ENCODE results near the gene BBOF1. TPM values are rescaled to one million over a fixed set of nuclear protein-coding genes. Genes with fewer than 3 reads are reported as not detected.

The BBOF1 gene
- total and polyA plus RNA-seq, 2 donors (not counting 3 experiments of a cell fraction or from before 2014, with no cell fraction given) = 0.63 to 2.3 TPM

DNA sequence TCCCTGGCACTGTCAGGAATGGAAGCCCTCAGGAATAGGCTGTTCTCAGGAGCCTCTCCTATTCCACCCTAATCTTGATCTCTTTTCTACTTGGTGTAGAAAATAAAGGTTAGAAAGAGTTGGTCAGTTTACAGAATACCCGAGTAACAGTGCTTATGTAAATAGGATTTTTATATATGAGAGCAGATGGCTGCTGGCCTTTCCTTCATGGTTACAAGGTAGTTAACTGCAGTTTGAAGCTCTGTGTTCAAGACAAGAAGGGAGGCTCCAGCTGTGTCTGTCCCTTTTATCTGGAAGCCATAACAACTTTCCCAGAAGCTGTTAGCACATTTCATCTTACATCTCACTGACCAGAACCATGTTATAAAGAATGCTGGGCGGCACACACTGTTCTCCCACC is 23.1 kb downstream of the BBOF1 start:
- CTCF ChIA-PET = no interaction called here
- no peak for DNase-seq (ENCODE audit: low read depth, low spot score)
- FAIRE-seq = no peak
- no peaks in the 10 kb centered on the region for H3K9me1 ChIP-seq (replicated peaks; ENCODE audit: control insufficient read depth, extremely low read depth, insufficient read depth, low read length)
- no peaks in the 10 kb centered on the region for H3K4me1 ChIP-seq (ENCODE audit: control insufficient read depth, extremely low read depth, insufficient read depth, low read length)
- no peak overlapping the region for H3K4me2 ChIP-seq (ENCODE audit: insufficient read depth, low read length)
- H3K36me3 ChIP-seq (ENCODE audit: control insufficient read depth in 2 of 2, extremely low read depth in 1 of 2, insufficient read depth in 2 of 2, low read length in 2 of 2) = no peaks in the 10 kb centered on the region
- H3K27me3 ChIP-seq (ENCODE audit: control insufficient read depth in 2 of 2, insufficient read depth in 2 of 2, low read length in 2 of 2) = no peaks in the 10 kb centered on the region
- TF ChIP-seq JUN (IDR thresholded peaks at IDR 0.05; ENCODE audit: borderline replicate concordance, insufficient read depth, insufficient read length, low read depth) (no peak), EZH2 (IDR thresholded peaks at IDR 0.05; ENCODE audit: borderline replicate concordance, low read depth, low read length, severe bottlenecking) (no peak), MAX (IDR thresholded peaks at IDR 0.05; ENCODE audit: insufficient read depth, insufficient read length) (no peak), MYC (IDR thresholded peaks at IDR 0.05; ENCODE audit: low read depth, low read length) (no peak)
- intact Hi-C loops (cut with micrococcal nuclease) (no loop called here), dilution Hi-C loops (cut with MboI; ENCODE audit: extremely low pct_ligation_motif_present, low sequenced_read_pairs) (no loop called here)
- no peak overlapping the region for H3K4me3 ChIP-seq (replicated peaks in 1 of 3; ENCODE audit: insufficient read depth in 1 of 3, low read depth in 1 of 3, low read length in 3 of 3)
- no peaks in the 10 kb centered on the region for H3K79me2 ChIP-seq (ENCODE audit: control insufficient read depth, insufficient read depth, low read length)
- no peak overlapping the region for H3K9ac ChIP-seq (replicated peaks; ENCODE audit: extremely low read depth, insufficient read depth, low read length)
- H2AFZ ChIP-seq (ENCODE audit: low read depth, low read length) = no peak overlapping the region
- POLR2A ChIA-PET = no interaction called here
- H3K27ac ChIP-seq (ENCODE audit: insufficient read depth, low read depth, low read length) = no peak overlapping the region
- H4K20me1 ChIP-seq (replicated peaks; ENCODE audit: control insufficient read depth, extremely low read depth, insufficient read depth, low read length) = no peaks in the 10 kb centered on the region
- no TSS peak for BruUV-seq (replicated peaks)
- no peaks in the 10 kb centered on the region for H3K9me3 ChIP-seq (replicated peaks; ENCODE audit: control insufficient read depth, insufficient read depth, low read length)

DNA sequence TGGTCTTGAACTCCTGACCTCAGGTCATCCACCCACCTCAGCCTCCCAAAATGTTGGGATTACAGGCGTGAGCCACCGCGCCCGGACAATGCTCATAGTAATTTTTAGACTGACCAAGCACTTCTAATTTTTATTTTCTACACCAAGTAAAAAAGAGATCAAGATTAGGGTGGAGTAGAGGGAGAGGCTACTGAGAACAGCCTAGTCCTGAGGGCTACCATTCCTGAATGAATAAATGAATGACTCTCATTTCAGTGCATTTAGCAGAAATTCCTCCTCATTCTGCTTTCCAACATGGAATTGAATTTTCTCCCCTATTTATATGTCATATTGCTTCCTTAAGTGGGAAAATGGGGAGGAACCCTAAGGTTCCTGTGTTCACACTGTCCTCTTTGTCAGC is 26.4 kb downstream of the BBOF1 start:
- intact Hi-C loops (cut with micrococcal nuclease) (no loop called here), dilution Hi-C loops (cut with MboI; ENCODE audit: extremely low pct_ligation_motif_present, low sequenced_read_pairs) (no loop called here)
- H3K4me2 ChIP-seq (ENCODE audit: insufficient read depth, low read length) = no peak overlapping the region
- BruUV-seq (replicated peaks) = no TSS peak
- no peaks in the 10 kb centered on the region for H4K20me1 ChIP-seq (replicated peaks; ENCODE audit: control insufficient read depth, extremely low read depth, insufficient read depth, low read length)
- no peak overlapping the region for H2AFZ ChIP-seq (ENCODE audit: low read depth, low read length)
- ChIA-PET POLR2A (no interaction called here), CTCF (no interaction called here)
- DNase-seq (ENCODE audit: low read depth, low spot score) = no peak
- no peaks in the 10 kb centered on the region for H3K9me3 ChIP-seq (replicated peaks; ENCODE audit: control insufficient read depth, insufficient read depth, low read length)
- no peaks in the 10 kb centered on the region for H3K27me3 ChIP-seq (ENCODE audit: control insufficient read depth in 2 of 2, insufficient read depth in 2 of 2, low read length in 2 of 2)
- H3K36me3 ChIP-seq (ENCODE audit: control insufficient read depth in 2 of 2, extremely low read depth in 1 of 2, insufficient read depth in 2 of 2, low read length in 2 of 2) = no peaks in the 10 kb centered on the region
- no peaks in the 10 kb centered on the region for H3K79me2 ChIP-seq (ENCODE audit: control insufficient read depth, insufficient read depth, low read length)
- TF ChIP-seq MYC (IDR thresholded peaks at IDR 0.05; ENCODE audit: low read depth, low read length) (no peak), POLR2AphosphoS5 (IDR thresholded peaks at IDR 0.05; ENCODE audit: insufficient read depth, low read depth, low read length) (no peak)
- TF ChIP-seq, protein P1, sequence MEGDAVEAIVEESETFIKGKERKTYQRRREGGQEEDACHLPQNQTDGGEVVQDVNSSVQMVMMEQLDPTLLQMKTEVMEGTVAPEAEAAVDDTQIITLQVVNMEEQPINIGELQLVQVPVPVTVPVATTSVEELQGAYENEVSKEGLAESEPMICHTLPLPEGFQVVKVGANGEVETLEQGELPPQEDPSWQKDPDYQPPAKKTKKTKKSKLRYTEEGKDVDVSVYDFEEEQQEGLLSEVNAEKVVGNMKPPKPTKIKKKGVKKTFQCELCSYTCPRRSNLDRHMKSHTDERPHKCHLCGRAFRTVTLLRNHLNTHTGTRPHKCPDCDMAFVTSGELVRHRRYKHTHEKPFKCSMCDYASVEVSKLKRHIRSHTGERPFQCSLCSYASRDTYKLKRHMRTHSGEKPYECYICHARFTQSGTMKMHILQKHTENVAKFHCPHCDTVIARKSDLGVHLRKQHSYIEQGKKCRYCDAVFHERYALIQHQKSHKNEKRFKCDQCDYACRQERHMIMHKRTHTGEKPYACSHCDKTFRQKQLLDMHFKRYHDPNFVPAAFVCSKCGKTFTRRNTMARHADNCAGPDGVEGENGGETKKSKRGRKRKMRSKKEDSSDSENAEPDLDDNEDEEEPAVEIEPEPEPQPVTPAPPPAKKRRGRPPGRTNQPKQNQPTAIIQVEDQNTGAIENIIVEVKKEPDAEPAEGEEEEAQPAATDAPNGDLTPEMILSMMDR (IDR thresholded peaks at IDR 0.05; ENCODE audit: extremely low read depth in 1 of 2, insufficient read depth in 1 of 2, low read depth in 1 of 2, low read length in 2 of 2) = no peak
- no peak overlapping the region for H3K27ac ChIP-seq (ENCODE audit: insufficient read depth, low read depth, low read length)
- no peaks in the 10 kb centered on the region for H3K4me1 ChIP-seq (ENCODE audit: control insufficient read depth, extremely low read depth, insufficient read depth, low read length)
- FAIRE-seq = no peak
- H3K4me3 ChIP-seq (replicated peaks in 1 of 3; ENCODE audit: insufficient read depth in 1 of 3, low read depth in 1 of 3, low read length in 3 of 3) = no peak overlapping the region
- no peaks in the 10 kb centered on the region for H3K9me1 ChIP-seq (replicated peaks; ENCODE audit: control insufficient read depth, extremely low read depth, insufficient read depth, low read length)
- no peak overlapping the region for H3K9ac ChIP-seq (replicated peaks; ENCODE audit: extremely low read depth, insufficient read depth, low read length)

Data from endothelial cell of umbilical vein (primary cell).